HG03097 (cell line): ENCODE data around the gene TOMM7.
"Not testable (repeated sequence)": the region's sequence is repeated elsewhere in the genome, so short reads cannot be mapped to it uniquely, and the experiment has no call there.

ENCODE experiments used
- ATAC-seq: cut with Tn5 transposase; IDR thresholded peaks from one replicate; pipeline ENCODE4 v1.9.1; 2021; ENCODE audit not compliant: unreplicated experiment, low FRiP score

TOMM7 gene

GRCh38 chr7:22790640-22791039, 32.0 kb downstream of the TOMM7 start:
- ATAC-seq: not testable (repeated sequence)

- ATAC-seq: no peak
Observed at GRCh38 chr7:22787951-22788350, 34.7 kb downstream of the TOMM7 start.

- ATAC-seq: no peak
Observed at GRCh38 chr7:22786290-22786932, 36.2 kb downstream of the TOMM7 start.

GRCh38 chr7:22784346-22784745, 38.3 kb downstream of the TOMM7 start:
- ATAC-seq: no peak

- no peak for ATAC-seq
Observed at GRCh38 chr7:22783421-22783820, 39.2 kb downstream of the TOMM7 start.

- ATAC-seq: peak; percentile 68
Observed at GRCh38 chr7:22782616-22783232, 39.9 kb downstream of the TOMM7 start.

- ATAC-seq: no peak
Observed at GRCh38 chr7:22781230-22781711, 41.4 kb downstream of the TOMM7 start.

- not testable (repeated sequence) for ATAC-seq
Observed at GRCh38 chr7:22779730-22780323, 42.8 kb downstream of the TOMM7 start.

- no peak for ATAC-seq
Observed at GRCh38 chr7:22776964-22777363, 45.7 kb downstream of the TOMM7 start.

- ATAC-seq: no peak
Observed at GRCh38 chr7:22772885-22773284, 49.8 kb downstream of the TOMM7 start.

- ATAC-seq: no peak
Observed at GRCh38 chr7:22771872-22772228, 50.8 kb downstream of the TOMM7 start.

- ATAC-seq: no peak
Observed at GRCh38 chr7:22771194-22771871, 51.3 kb downstream of the TOMM7 start.

GRCh38 chr7:22765609-22766008, 57.0 kb downstream of the TOMM7 start:
- no peak for ATAC-seq
